ENCODE results near the gene EPPIN.

Gene EPPIN

DNA sequence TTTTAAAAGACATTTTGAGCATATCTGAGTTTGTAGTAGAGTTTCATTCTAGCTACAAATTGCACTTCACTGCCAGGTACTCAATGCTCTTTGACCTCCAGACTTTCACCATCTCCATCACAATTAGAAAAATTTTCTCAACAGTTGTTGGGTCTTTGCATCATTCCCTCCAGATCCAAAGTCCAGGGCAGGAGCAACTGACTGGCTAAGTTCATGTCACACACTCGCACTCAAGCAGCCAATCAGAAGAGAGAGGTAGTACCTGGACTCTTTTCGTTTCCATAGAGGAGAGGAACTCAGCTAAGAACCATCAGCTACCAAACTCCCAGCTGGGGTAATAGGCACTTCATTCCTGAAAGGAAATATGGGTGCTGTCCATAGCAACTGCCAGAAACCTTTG, 40.8 kb downstream of the EPPIN start:
- TF ChIP-seq, protein P1, sequence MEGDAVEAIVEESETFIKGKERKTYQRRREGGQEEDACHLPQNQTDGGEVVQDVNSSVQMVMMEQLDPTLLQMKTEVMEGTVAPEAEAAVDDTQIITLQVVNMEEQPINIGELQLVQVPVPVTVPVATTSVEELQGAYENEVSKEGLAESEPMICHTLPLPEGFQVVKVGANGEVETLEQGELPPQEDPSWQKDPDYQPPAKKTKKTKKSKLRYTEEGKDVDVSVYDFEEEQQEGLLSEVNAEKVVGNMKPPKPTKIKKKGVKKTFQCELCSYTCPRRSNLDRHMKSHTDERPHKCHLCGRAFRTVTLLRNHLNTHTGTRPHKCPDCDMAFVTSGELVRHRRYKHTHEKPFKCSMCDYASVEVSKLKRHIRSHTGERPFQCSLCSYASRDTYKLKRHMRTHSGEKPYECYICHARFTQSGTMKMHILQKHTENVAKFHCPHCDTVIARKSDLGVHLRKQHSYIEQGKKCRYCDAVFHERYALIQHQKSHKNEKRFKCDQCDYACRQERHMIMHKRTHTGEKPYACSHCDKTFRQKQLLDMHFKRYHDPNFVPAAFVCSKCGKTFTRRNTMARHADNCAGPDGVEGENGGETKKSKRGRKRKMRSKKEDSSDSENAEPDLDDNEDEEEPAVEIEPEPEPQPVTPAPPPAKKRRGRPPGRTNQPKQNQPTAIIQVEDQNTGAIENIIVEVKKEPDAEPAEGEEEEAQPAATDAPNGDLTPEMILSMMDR (IDR thresholded peaks at IDR 0.05; ENCODE audit: insufficient read depth, low read length, missing control alignments), result no peak
- DNase-seq (ENCODE audit: low read depth, low spot score), result no peak
- CTCF ChIA-PET, result no interaction called here
- no peak overlapping the region for H3K4me3 ChIP-seq (ENCODE audit: low read depth, low read length)
- POLR2A ChIA-PET, result no interaction called here

DNA sequence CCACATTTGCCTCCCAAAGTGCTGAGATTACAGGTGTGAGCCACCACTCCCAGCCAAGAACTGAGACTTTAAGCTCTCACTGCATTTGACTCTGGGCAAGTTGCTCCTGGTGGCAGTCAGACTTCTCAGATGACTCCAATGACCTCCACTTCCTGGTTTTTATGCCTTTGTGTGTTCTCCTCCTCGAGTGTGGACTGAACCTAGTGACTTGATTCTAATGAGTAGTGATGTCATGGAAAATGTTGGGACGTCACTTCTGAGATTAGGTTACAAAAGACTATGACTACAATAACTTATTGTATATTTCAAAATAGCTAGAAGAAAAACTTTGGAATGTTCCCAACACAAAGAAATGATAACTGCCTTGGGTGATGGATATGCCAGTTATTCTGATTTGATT, 43.8 kb downstream of the EPPIN start:
- POLR2A ChIA-PET, result no interaction called here
- CTCF ChIA-PET, result interaction anchor here (0.9 kb wide), 1 partner anchor 183 kb away, joined by 3 read pairs; no protein-coding TSS in a partner anchor
- TF ChIP-seq, protein P1 (IDR thresholded peaks at IDR 0.05; ENCODE audit: insufficient read depth, low read length, missing control alignments), result no peak
- no peak overlapping the region for H3K4me3 ChIP-seq (ENCODE audit: low read depth, low read length)
- no peak for DNase-seq (ENCODE audit: low read depth, low spot score)

DNA sequence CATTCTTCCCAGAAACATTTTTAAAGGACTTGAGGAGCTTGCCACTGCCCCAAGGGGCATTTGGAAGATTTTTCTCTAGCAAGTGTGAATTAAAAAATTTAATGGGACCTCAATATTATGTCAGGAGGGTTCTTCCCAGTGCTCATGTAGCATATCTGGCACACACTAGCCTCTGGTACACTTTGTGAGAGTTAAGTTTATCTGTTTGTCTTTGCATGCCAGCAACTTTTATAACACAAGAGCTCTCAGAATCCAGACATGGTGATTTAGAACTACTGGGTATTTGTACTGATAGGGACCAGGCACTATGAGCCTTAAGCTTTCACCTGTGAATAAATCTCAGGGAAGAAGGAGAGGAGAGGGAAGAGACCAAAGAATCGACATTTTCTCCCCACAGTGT, 44.6 kb downstream of the EPPIN start:
- no peak for DNase-seq (ENCODE audit: low read depth, low spot score)
- TF ChIP-seq, protein P1 (IDR thresholded peaks at IDR 0.05; ENCODE audit: insufficient read depth, low read length, missing control alignments), result no peak
- CTCF ChIA-PET, result interaction anchor here (0.9 to 1.4 kb wide), 2 partner anchors 182 to 184 kb away, joined by 3 to 5 read pairs; no protein-coding TSS in a partner anchor
- H3K4me3 ChIP-seq (ENCODE audit: low read depth, low read length), result no peak overlapping the region
- POLR2A ChIA-PET, result no interaction called here

DNA sequence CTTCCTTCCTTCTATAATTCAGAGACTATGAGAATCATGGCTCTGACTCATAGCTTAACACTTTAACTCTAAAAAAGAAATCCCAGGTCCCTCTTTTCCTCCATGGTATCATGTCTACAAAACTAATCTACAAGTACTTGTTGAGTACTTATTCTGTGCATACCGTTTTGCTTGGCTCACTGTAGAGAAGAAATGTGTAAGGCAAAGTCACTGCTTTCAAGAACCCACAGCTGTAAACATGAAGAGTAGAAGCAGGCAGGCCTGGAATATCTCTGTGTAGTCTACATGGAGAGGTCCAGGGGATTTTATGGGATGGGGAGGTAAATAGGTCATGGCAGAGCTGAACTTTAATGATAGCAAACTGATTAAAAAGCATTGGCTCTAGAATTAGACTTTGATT, 45.6 kb downstream of the EPPIN start:
- DNase-seq (ENCODE audit: low read depth, low spot score), result no peak
- TF ChIP-seq, protein P1 (IDR thresholded peaks at IDR 0.05; ENCODE audit: insufficient read depth, low read length, missing control alignments), result no peak
- ChIA-PET POLR2A (no interaction called here), CTCF (interaction anchor here (1.4 kb wide), 1 partner anchor 183 kb away, joined by 5 read pairs; no protein-coding TSS in a partner anchor)
- no peak overlapping the region for H3K4me3 ChIP-seq (ENCODE audit: low read depth, low read length)

DNA sequence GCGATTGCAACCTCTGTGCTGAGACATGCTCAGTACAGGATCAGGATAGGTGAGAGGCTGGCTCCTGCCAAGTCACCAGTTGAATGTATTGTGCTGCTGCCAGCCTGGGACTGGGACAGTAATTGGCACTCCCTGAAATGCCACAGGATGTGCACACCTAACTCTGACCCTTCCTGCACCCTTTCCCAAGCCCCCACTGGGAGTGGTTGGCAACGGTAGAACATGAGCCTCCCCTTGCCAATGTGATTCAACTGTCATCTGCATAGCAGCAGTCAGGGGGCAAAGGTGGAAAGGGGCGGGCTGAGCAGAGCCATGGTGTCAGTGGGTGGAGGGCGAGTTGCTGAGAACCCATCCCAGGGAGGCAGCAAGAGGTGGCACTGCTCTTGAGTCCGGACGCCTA, 47.2 kb downstream of the EPPIN start:
- H3K4me3 ChIP-seq (ENCODE audit: low read depth, low read length), result no peak overlapping the region
- CTCF ChIA-PET, result no interaction called here
- POLR2A ChIA-PET, result no interaction called here
- no peak for DNase-seq (ENCODE audit: low read depth, low spot score)
- TF ChIP-seq, protein P1 (IDR thresholded peaks at IDR 0.05; ENCODE audit: insufficient read depth, low read length, missing control alignments), result no peak

DNA sequence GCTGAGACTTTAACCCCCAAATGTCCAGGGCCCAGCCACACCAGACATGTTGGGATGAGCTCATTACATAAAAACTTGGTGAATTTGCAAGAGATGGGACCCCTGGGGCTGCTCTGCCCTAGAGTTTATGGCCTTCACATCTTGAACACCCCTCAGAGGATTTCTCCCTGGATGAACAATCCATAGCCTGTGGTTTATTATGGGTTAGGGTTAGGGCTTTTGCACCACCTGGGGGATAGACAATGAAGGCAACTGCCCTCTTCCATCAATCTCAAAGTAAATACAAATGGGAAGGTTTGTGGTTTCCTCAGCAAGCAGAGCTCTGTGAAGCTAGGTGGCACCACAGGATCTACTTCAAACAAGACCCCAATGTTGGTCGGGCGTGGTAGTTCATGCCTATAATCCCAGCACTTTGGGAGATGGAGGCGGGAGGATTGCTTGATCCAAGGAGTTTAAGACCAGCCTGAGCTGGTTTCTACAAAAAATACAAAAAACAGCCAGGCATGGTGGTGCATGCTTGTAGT, 49.2 kb downstream of the EPPIN start:
- TF ChIP-seq, protein P1 (IDR thresholded peaks at IDR 0.05; ENCODE audit: insufficient read depth, low read length, missing control alignments), result no peak
- ChIA-PET CTCF (interaction anchor here (0.9 kb wide), 1 partner anchor 273 kb away, joined by 4 read pairs; no protein-coding TSS in a partner anchor), POLR2A (no interaction called here)
- no peak overlapping the region for H3K4me3 ChIP-seq (ENCODE audit: low read depth, low read length)
- no peak for DNase-seq (ENCODE audit: low read depth, low spot score)
